K562 (cell line): ENCODE measurements around the gene MADCAM1. TPM values are rescaled to one million over a fixed set of nuclear protein-coding genes. Genes with fewer than 3 reads are reported as not detected.

Experiments used
- FOXM1 ChIP-seq, 2 experiments: fragments of 450-650 bp in 1 of 2; sonication (generic) in 1 of 2; formaldehyde crosslinking in 1 of 2; IDR thresholded peaks; 2 replicates each; pipeline versions ENCODE4 v1.6.1 to v1.9.0; 2017 to 2022; ENCODE audit warnings: low read depth in 2 of 2, mild to moderate bottlenecking in 2 of 2, missing genetic modification reagents in 1 of 2, moderate library complexity in 1 of 2
- GATAD2A ChIP-seq: fragments of 450-650 bp; IDR thresholded peaks from 2 replicates; pipeline ENCODE4 v1.6.1; 2017
- HDAC1 ChIP-seq, 2 experiments: fragments of 450-650 bp; IDR thresholded peaks; 2 replicates each; pipeline ENCODE4 v1.6.1; 2016 to 2017; ENCODE audit warnings: inconsistent platforms in 1 of 2, mild to moderate bottlenecking in 1 of 2, moderate library complexity in 1 of 2
- HDAC8 ChIP-seq: fragments of 450-650 bp; IDR thresholded peaks from 2 replicates; pipeline ENCODE4 v1.6.1; 2016; ENCODE audit warnings: mild to moderate bottlenecking, missing genetic modification characterization, moderate library complexity, missing compliant biosample characterization
- NR3C1 ChIP-seq: sonication (generic); formaldehyde crosslinking; IDR thresholded peaks from 2 replicates; pipeline ENCODE4 v1.8.1; 2022; ENCODE audit warnings: missing genetic modification reagents
- POLR3A ChIP-seq: IDR thresholded peaks from 2 replicates; pipeline ENCODE4 v1.6.1; 2011; ENCODE audit warnings: borderline replicate concordance, mild to moderate bottlenecking, moderate library complexity; ENCODE audit not compliant: insufficient read length, insufficient read depth; ENCODE audit errors: extremely low read depth
- RBFOX2 ChIP-seq: fragments of 200-400 bp; formaldehyde crosslinking; IDR thresholded peaks from 2 replicates; pipeline ENCODE4 v1.6.1; 2017; ENCODE audit warnings: low read depth, mild to moderate bottlenecking, low read length, moderate library complexity
- SNIP1 ChIP-seq: fragments of 450-650 bp; IDR thresholded peaks from 2 replicates; pipeline ENCODE4 v1.7.1; 2017; ENCODE audit warnings: low read depth, mild to moderate bottlenecking
- TAF1 ChIP-seq: IDR thresholded peaks from 2 replicates; pipeline ENCODE4 v1.6.1; 2011; ENCODE audit warnings: mild to moderate bottlenecking, low read length, moderate library complexity; ENCODE audit not compliant: insufficient read depth, control insufficient read depth, severe bottlenecking; ENCODE audit errors: extremely low read depth
- UBTF ChIP-seq, 2 experiments: IDR thresholded peaks; 2 replicates each; pipeline ENCODE4 v1.6.1; 2012; ENCODE audit warnings: improper control_type of control experiment in 2 of 2, low read depth in 2 of 2, low read length in 2 of 2, borderline replicate concordance in 1 of 2
- ZBTB17 ChIP-seq: fragments of 450-650 bp; formaldehyde crosslinking; IDR thresholded peaks from 2 replicates; pipeline ENCODE4 v1.4.0; 2020; ENCODE audit warnings: mild to moderate bottlenecking
- ZBTB8A ChIP-seq: fragments of 450-650 bp; IDR thresholded peaks from 2 replicates; pipeline ENCODE4 v1.6.1; 2018; ENCODE audit warnings: mild to moderate bottlenecking, moderate library complexity; ENCODE audit not compliant: partially characterized antibody
- ZNF408 ChIP-seq: fragments of 250-450 bp; sonication (Bioruptor Pico); IDR thresholded peaks from 2 replicates; pipeline ENCODE4 v1.4.0; 2020; ENCODE audit warnings: low read depth, mild to moderate bottlenecking, moderate library complexity
- polyA plus RNA-seq, 8 experiments: library from polyadenylated mRNA; depleted of rRNA in 4 of 8; stranded (reverse) in 5 of 8; unstranded in 3 of 8; fragments of >200 nt; fragmentation: Nextera tagmentation in 2 of 8; fragmentation: Illumina TruSeq in 1 of 8; extraction: Ambion mirVana in 2 of 8; extraction: Trizol in 1 of 8; gene quantifications; 2 replicates each; pipeline versions ENCODE4 v1.2.1 to v1.2.3, GENCODE V29; 2011 to 2014; ENCODE audit warnings: inconsistent platforms in 1 of 8, missing spikeins in 1 of 8
- total RNA-seq, 7 experiments: library from RNA; depleted of rRNA in 6 of 7; stranded (reverse); fragments of >200 nt in 6 of 7; fragmentation: Illumina TruSeq in 2 of 7; extraction: Trizol in 2 of 7; gene quantifications; 2 replicates each; pipeline versions ENCODE4 v1.2.1 to v1.2.3, GENCODE V29; 2011 to 2021; ENCODE audit warnings: low replicate concordance in 1 of 7

MADCAM1 gene
- total and polyA plus RNA-seq, 9 of the 15 experiments (the other 6 are each of a cell fraction or from before 2014, with no cell fraction given) = 0.09 to 0.36 (median 0.09) TPM; not detected in 6

GRCh38 chr19:531753-532560 is 35.7 kb downstream of the MADCAM1 start, which contains the start of gene CDC34 (continued):
- no peak for TF ChIP-seq SNIP1
- TF ChIP-seq ZBTB8A = no peak
- 0 out of 4 replicates have a peak, but pooled peaks of 1 of the 2 experiments have one; percentile 16 for TF ChIP-seq HDAC1 (IDR thresholded peaks at IDR 0.05)
- no peak for TF ChIP-seq FOXM1 (IDR thresholded peaks at IDR 0.05; ENCODE audit: low read depth)
- no peak for TF ChIP-seq FOXM1 (CRISPR knock-in tag; IDR thresholded peaks at IDR 0.05; ENCODE audit: low read depth)
- no peak for TF ChIP-seq ZBTB17 (CRISPR knock-in tag)
- TF ChIP-seq ZNF408 (CRISPR knock-in tag) = no peak
- TF ChIP-seq NR3C1 (CRISPR knock-in tag) = no peak
- peak; percentile 26 for TF ChIP-seq TAF1
- TF ChIP-seq POLR3A = no peak
- no peak for TF ChIP-seq UBTF (IDR thresholded peaks at IDR 0.05; ENCODE audit: borderline replicate concordance in 1 of 2, low read depth in 2 of 2, low read length in 2 of 2)
- TF ChIP-seq RBFOX2 = peak; percentile 61
- TF ChIP-seq GATAD2A = no peak
- no peak for TF ChIP-seq HDAC8 (tag)
